ENCODE measurements around the gene CNTN4.

The CNTN4 gene

GRCh38 chr3:2153547-2153946 lies 54.9 kb downstream of the CNTN4 start:
- Histone ChIP-seq H3K27me3 (ENCODE audit: low read depth, low read length) (no peaks in the 10 kb centered on the region), H3K36me3 (ENCODE audit: control insufficient read depth in 1 of 2, insufficient read depth in 2 of 2, low read length in 2 of 2) (no peaks in the 10 kb centered on the region), H3K9me3 (ENCODE audit: control insufficient read depth in 1 of 2, low read length in 2 of 2) (no peaks in the 10 kb centered on the region), H3K27ac (ENCODE audit: low read length) (no peak overlapping the region), H3K4me1 (ENCODE audit: control insufficient read depth in 1 of 2, insufficient read depth in 2 of 2, low read length in 2 of 2) (no peaks in the 10 kb centered on the region), H3K4me3 (ENCODE audit: low read depth in 1 of 2, low read length in 2 of 2) (no peak overlapping the region)

GRCh38 chr3:2154621-2155020 lies 56.0 kb downstream of the CNTN4 start:
- H3K27ac ChIP-seq (ENCODE audit: low read length), result no peak overlapping the region
- no peaks in the 10 kb centered on the region for H3K9me3 ChIP-seq (ENCODE audit: control insufficient read depth in 1 of 2, low read length in 2 of 2)
- no peaks in the 10 kb centered on the region for H3K27me3 ChIP-seq (ENCODE audit: low read depth, low read length)
- H3K4me1 ChIP-seq (ENCODE audit: control insufficient read depth in 1 of 2, insufficient read depth in 2 of 2, low read length in 2 of 2), result no peaks in the 10 kb centered on the region
- no peaks in the 10 kb centered on the region for H3K36me3 ChIP-seq (ENCODE audit: control insufficient read depth in 1 of 2, insufficient read depth in 2 of 2, low read length in 2 of 2)
- H3K4me3 ChIP-seq (ENCODE audit: low read depth in 1 of 2, low read length in 2 of 2), result no peak overlapping the region

- no peaks in the 10 kb centered on the region for H3K9me3 ChIP-seq (ENCODE audit: control insufficient read depth in 1 of 2, low read length in 2 of 2)
- no peak overlapping the region for H3K4me3 ChIP-seq (ENCODE audit: low read depth in 1 of 2, low read length in 2 of 2)
- H3K36me3 ChIP-seq (ENCODE audit: control insufficient read depth in 1 of 2, insufficient read depth in 2 of 2, low read length in 2 of 2), result no peaks in the 10 kb centered on the region
- H3K27ac ChIP-seq (ENCODE audit: low read length), result no peak overlapping the region
- no peaks in the 10 kb centered on the region for H3K27me3 ChIP-seq (ENCODE audit: low read depth, low read length)
- H3K4me1 ChIP-seq (ENCODE audit: control insufficient read depth in 1 of 2, insufficient read depth in 2 of 2, low read length in 2 of 2), result no peaks in the 10 kb centered on the region
Observed at GRCh38 chr3:2156244-2156847, 57.7 kb downstream of the CNTN4 start.

- no peaks in the 10 kb centered on the region for H3K36me3 ChIP-seq (ENCODE audit: control insufficient read depth in 1 of 2, insufficient read depth in 2 of 2, low read length in 2 of 2)
Observed at GRCh38 chr3:2158828-2159227, 60.2 kb downstream of the CNTN4 start.

GRCh38 chr3:2166552-2166951 lies 67.9 kb downstream of the CNTN4 start:
- H3K27me3 ChIP-seq (ENCODE audit: low read depth, low read length), result no peaks in the 10 kb centered on the region
- no peaks in the 10 kb centered on the region for H3K4me1 ChIP-seq (ENCODE audit: control insufficient read depth in 1 of 2, insufficient read depth in 2 of 2, low read length in 2 of 2)
- no peak overlapping the region for H3K27ac ChIP-seq (ENCODE audit: low read length)
- no peaks in the 10 kb centered on the region for H3K36me3 ChIP-seq (ENCODE audit: control insufficient read depth in 1 of 2, insufficient read depth in 2 of 2, low read length in 2 of 2)
- H3K4me3 ChIP-seq (ENCODE audit: low read depth in 1 of 2, low read length in 2 of 2), result no peak overlapping the region
- no peaks in the 10 kb centered on the region for H3K9me3 ChIP-seq (ENCODE audit: control insufficient read depth in 1 of 2, low read length in 2 of 2)

More at GRCh38 chr3:2158828-2159227, 60.2 kb downstream of the CNTN4 start:
- Histone ChIP-seq H3K4me1 (ENCODE audit: control insufficient read depth in 1 of 2, insufficient read depth in 2 of 2, low read length in 2 of 2) (no peaks in the 10 kb centered on the region), H3K4me3 (ENCODE audit: low read depth in 1 of 2, low read length in 2 of 2) (no peak overlapping the region), H3K9me3 (ENCODE audit: control insufficient read depth in 1 of 2, low read length in 2 of 2) (no peaks in the 10 kb centered on the region), H3K27me3 (ENCODE audit: low read depth, low read length) (no peaks in the 10 kb centered on the region), H3K27ac (ENCODE audit: low read length) (no peak overlapping the region)

- no peaks in the 10 kb centered on the region for H3K27me3 ChIP-seq (ENCODE audit: low read depth, low read length)
- H3K27ac ChIP-seq (ENCODE audit: low read length), result no peak overlapping the region
- H3K4me3 ChIP-seq (ENCODE audit: low read depth in 1 of 2, low read length in 2 of 2), result no peak overlapping the region
- peaks cover 0 to 7% of the 10 kb centered on the region in 2 donors for H3K9me3 ChIP-seq (ENCODE audit: control insufficient read depth in 1 of 2, low read length in 2 of 2)
- no peaks in the 10 kb centered on the region for H3K36me3 ChIP-seq (ENCODE audit: control insufficient read depth in 1 of 2, insufficient read depth in 2 of 2, low read length in 2 of 2)
- H3K4me1 ChIP-seq (ENCODE audit: control insufficient read depth in 1 of 2, insufficient read depth in 2 of 2, low read length in 2 of 2), result no peaks in the 10 kb centered on the region
Observed at GRCh38 chr3:2172561-2173171, 74.0 kb downstream of the CNTN4 start.

- Histone ChIP-seq H3K9me3 (ENCODE audit: control insufficient read depth in 1 of 2, low read length in 2 of 2) (no peaks in the 10 kb centered on the region), H3K27ac (ENCODE audit: low read length) (no peak overlapping the region), H3K36me3 (ENCODE audit: control insufficient read depth in 1 of 2, insufficient read depth in 2 of 2, low read length in 2 of 2) (no peaks in the 10 kb centered on the region), H3K27me3 (ENCODE audit: low read depth, low read length) (no peaks in the 10 kb centered on the region), H3K4me1 (ENCODE audit: control insufficient read depth in 1 of 2, insufficient read depth in 2 of 2, low read length in 2 of 2) (no peaks in the 10 kb centered on the region), H3K4me3 (ENCODE audit: low read depth in 1 of 2, low read length in 2 of 2) (no peak overlapping the region)
Observed at GRCh38 chr3:2180634-2181033, 82.0 kb downstream of the CNTN4 start.

GRCh38 chr3:2198776-2199279 lies 100.2 kb downstream of the CNTN4 start:
- H3K27ac ChIP-seq (ENCODE audit: low read length), result no peak overlapping the region
- H3K4me3 ChIP-seq (ENCODE audit: low read depth in 1 of 2, low read length in 2 of 2), result no peak overlapping the region

GRCh38 chr3:2204054-2204453 lies 105.4 kb downstream of the CNTN4 start:
- Histone ChIP-seq H3K9me3 (ENCODE audit: control insufficient read depth in 1 of 2, low read length in 2 of 2) (no peaks in the 10 kb centered on the region), H3K27me3 (ENCODE audit: low read depth, low read length) (no peaks in the 10 kb centered on the region), H3K4me3 (ENCODE audit: low read depth in 1 of 2, low read length in 2 of 2) (no peak overlapping the region), H3K36me3 (ENCODE audit: control insufficient read depth in 1 of 2, insufficient read depth in 2 of 2, low read length in 2 of 2) (no peaks in the 10 kb centered on the region), H3K27ac (ENCODE audit: low read length) (no peak overlapping the region), H3K4me1 (ENCODE audit: control insufficient read depth in 1 of 2, insufficient read depth in 2 of 2, low read length in 2 of 2) (no peaks in the 10 kb centered on the region)

More at GRCh38 chr3:2198776-2199279, 100.2 kb downstream of the CNTN4 start:
- H3K27me3 ChIP-seq (ENCODE audit: low read depth, low read length), result no peaks in the 10 kb centered on the region
- no peaks in the 10 kb centered on the region for H3K9me3 ChIP-seq (ENCODE audit: control insufficient read depth in 1 of 2, low read length in 2 of 2)
- no peaks in the 10 kb centered on the region for H3K36me3 ChIP-seq (ENCODE audit: control insufficient read depth in 1 of 2, insufficient read depth in 2 of 2, low read length in 2 of 2)
- H3K4me1 ChIP-seq (ENCODE audit: control insufficient read depth in 1 of 2, insufficient read depth in 2 of 2, low read length in 2 of 2), result no peaks in the 10 kb centered on the region

DNA sequence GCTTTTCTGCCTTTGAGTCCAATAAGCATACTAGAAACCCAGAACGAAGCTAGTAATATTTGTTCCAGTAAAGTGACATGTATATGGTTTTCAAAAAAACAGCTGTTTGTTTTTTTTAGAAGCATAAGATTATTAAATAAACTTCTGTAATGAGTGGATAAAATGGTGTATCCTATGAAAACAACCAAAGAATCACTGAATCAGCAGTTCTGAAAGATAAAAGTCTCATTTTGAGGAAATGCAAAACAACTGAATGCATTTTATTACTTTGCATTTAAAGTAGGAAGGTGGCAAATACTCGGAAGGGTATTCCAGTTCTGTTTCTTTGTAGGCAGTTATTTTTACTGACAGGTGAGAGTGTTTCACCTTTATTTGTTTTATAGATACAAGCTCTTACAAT lies 107.0 kb downstream of the CNTN4 start:
- H3K4me1 ChIP-seq (ENCODE audit: control insufficient read depth in 1 of 2, insufficient read depth in 2 of 2, low read length in 2 of 2), result no peaks in the 10 kb centered on the region
- H3K27me3 ChIP-seq (ENCODE audit: low read depth, low read length), result no peaks in the 10 kb centered on the region
- no peaks in the 10 kb centered on the region for H3K36me3 ChIP-seq (ENCODE audit: control insufficient read depth in 1 of 2, insufficient read depth in 2 of 2, low read length in 2 of 2)
- no peak overlapping the region for H3K27ac ChIP-seq (ENCODE audit: low read length)
- no peak overlapping the region for H3K4me3 ChIP-seq (ENCODE audit: low read depth in 1 of 2, low read length in 2 of 2)
- no peaks in the 10 kb centered on the region for H3K9me3 ChIP-seq (ENCODE audit: control insufficient read depth in 1 of 2, low read length in 2 of 2)

DNA sequence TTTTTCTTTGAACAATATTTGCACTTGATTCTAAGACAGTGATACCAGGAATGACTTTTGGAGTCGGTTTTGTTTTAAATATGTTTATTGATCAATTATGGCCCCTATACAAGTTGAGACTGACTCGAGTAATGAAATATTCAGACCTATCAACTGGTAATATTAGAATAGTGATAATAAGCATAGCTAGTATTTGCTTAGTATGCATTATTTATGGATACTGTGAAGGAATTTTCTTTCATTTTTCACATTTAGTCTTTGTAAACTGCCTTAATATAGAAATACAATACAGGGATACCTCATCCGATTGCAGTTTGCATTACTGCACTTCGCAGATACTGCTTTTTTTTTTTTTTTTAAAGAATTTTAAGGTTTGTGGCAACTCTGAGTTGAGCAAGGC lies 107.9 kb downstream of the CNTN4 start:
- H3K9me3 ChIP-seq (ENCODE audit: control insufficient read depth in 1 of 2, low read length in 2 of 2), result no peaks in the 10 kb centered on the region
- no peak overlapping the region for H3K4me3 ChIP-seq (ENCODE audit: low read depth in 1 of 2, low read length in 2 of 2)
- H3K4me1 ChIP-seq (ENCODE audit: control insufficient read depth in 1 of 2, insufficient read depth in 2 of 2, low read length in 2 of 2), result no peaks in the 10 kb centered on the region
- H3K27ac ChIP-seq (ENCODE audit: low read length), result no peak overlapping the region
- H3K36me3 ChIP-seq (ENCODE audit: control insufficient read depth in 1 of 2, insufficient read depth in 2 of 2, low read length in 2 of 2), result no peaks in the 10 kb centered on the region
- no peaks in the 10 kb centered on the region for H3K27me3 ChIP-seq (ENCODE audit: low read depth, low read length)

DNA sequence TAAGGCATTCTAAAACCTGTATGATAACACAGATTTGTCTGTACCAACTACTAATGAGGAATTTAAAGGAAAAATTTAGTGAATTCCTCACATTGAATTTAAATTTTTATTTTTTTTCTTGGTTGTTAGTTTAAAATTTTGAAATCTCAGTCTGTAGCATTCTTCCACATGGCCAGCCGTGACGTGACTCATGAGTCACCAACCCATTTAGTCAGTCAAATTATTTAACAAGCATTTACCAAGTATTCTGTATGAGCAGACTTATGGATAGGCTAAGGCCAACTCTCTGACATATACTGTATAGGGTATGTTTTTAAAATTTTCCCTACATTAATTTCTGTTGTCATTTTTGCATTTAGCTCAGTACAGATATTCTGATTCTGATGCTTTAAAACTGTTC lies 112.9 kb downstream of the CNTN4 start:
- no peak overlapping the region for H3K4me3 ChIP-seq (ENCODE audit: low read depth in 1 of 2, low read length in 2 of 2)
- no peaks in the 10 kb centered on the region for H3K4me1 ChIP-seq (ENCODE audit: control insufficient read depth in 1 of 2, insufficient read depth in 2 of 2, low read length in 2 of 2)
- H3K27ac ChIP-seq (ENCODE audit: low read length), result no peak overlapping the region
- H3K27me3 ChIP-seq (ENCODE audit: low read depth, low read length), result no peaks in the 10 kb centered on the region
- H3K9me3 ChIP-seq (ENCODE audit: control insufficient read depth in 1 of 2, low read length in 2 of 2), result no peaks in the 10 kb centered on the region
- H3K36me3 ChIP-seq (ENCODE audit: control insufficient read depth in 1 of 2, insufficient read depth in 2 of 2, low read length in 2 of 2), result no peaks in the 10 kb centered on the region
